ENCODE data around the gene PLEK. TPM values are rescaled to one million over a fixed set of nuclear protein-coding genes. Genes with fewer than 3 reads are reported as not detected.

PLEK gene
- total and polyA plus RNA-seq, 2 donors (not counting 3 experiments of a cell fraction or from before 2014, with no cell fraction given): 0.03 to 0.11 TPM

DNA sequence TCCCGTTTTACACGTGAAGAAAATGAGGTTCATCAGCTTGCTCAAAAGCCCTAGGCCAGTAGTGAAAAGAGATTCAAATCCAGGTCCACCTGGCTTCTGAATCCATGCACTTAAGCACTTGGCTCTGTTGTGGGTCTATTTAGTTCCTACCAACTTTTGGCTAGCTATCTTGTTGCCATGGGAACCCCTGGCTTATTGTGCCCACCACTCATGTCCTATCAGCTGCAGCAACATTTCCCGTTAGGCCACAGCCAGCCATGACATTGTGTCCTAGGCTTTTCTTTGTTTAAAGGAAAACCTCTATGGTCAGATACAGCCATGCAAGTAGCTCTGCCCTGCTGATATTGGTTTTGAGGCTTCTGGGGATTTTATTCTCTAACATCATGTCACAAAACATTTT, 49.8 kb downstream of the PLEK start:
- Histone ChIP-seq H3K4me1 (ENCODE audit: control insufficient read depth, extremely low read depth, insufficient read depth, low read length) (no peaks in the 10 kb centered on the region), H3K4me3 (replicated peaks in 1 of 3; ENCODE audit: insufficient read depth in 1 of 3, low read depth in 1 of 3, low read length in 3 of 3) (no peak overlapping the region), H3K27me3 (ENCODE audit: control insufficient read depth in 2 of 2, insufficient read depth in 2 of 2, low read length in 2 of 2) (peaks cover 0 to 5% of the 10 kb centered on the region in 2 experiments), H3K9me1 (replicated peaks; ENCODE audit: control insufficient read depth, extremely low read depth, insufficient read depth, low read length) (no peaks in the 10 kb centered on the region), H4K20me1 (replicated peaks; ENCODE audit: control insufficient read depth, extremely low read depth, insufficient read depth, low read length) (no peaks in the 10 kb centered on the region), H3K9me3 (replicated peaks; ENCODE audit: control insufficient read depth, insufficient read depth, low read length) (no peaks in the 10 kb centered on the region), H3K27ac (ENCODE audit: insufficient read depth, low read depth, low read length) (no peak overlapping the region), H2AFZ (ENCODE audit: low read depth, low read length) (no peak overlapping the region), H3K36me3 (ENCODE audit: control insufficient read depth in 2 of 2, extremely low read depth in 1 of 2, insufficient read depth in 2 of 2, low read length in 2 of 2) (no peaks in the 10 kb centered on the region), H3K79me2 (ENCODE audit: control insufficient read depth, insufficient read depth, low read length) (no peaks in the 10 kb centered on the region), H3K9ac (replicated peaks; ENCODE audit: extremely low read depth, insufficient read depth, low read length) (no peak overlapping the region), H3K4me2 (ENCODE audit: insufficient read depth, low read length) (no peak overlapping the region)
- CTCF ChIA-PET: interaction anchor here (2.3 kb wide), 1 partner anchor 27 kb away, joined by 8 read pairs; no protein-coding TSS in a partner anchor
- DNase-seq (ENCODE audit: low read depth, low spot score) (no peak), FAIRE-seq (no peak)
- TF ChIP-seq, protein P1, sequence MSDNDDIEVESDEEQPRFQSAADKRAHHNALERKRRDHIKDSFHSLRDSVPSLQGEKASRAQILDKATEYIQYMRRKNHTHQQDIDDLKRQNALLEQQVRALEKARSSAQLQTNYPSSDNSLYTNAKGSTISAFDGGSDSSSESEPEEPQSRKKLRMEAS (IDR thresholded peaks at IDR 0.05; ENCODE audit: insufficient read depth, insufficient read length): no peak
- TF ChIP-seq JUN (IDR thresholded peaks at IDR 0.05; ENCODE audit: borderline replicate concordance, insufficient read depth, insufficient read length, low read depth) (no peak), EZH2 (IDR thresholded peaks at IDR 0.05; ENCODE audit: borderline replicate concordance, low read depth, low read length, severe bottlenecking) (no peak), GATA2 (IDR thresholded peaks at IDR 0.05; ENCODE audit: insufficient read depth, insufficient read length, low read depth, low read length) (no peak), FOS (IDR thresholded peaks at IDR 0.05; ENCODE audit: borderline replicate concordance, insufficient read depth, low read length) (no peak), POLR2A (IDR thresholded peaks at IDR 0.05; ENCODE audit: low read depth, low read length) (no peak)
- POLR2A ChIA-PET: no interaction called here
- intact Hi-C loops (cut with micrococcal nuclease): no loop called here
- no TSS peak for BruUV-seq (replicated peaks)
- dilution Hi-C loops (cut with MboI; ENCODE audit: extremely low pct_ligation_motif_present, low sequenced_read_pairs): no loop called here

DNA sequence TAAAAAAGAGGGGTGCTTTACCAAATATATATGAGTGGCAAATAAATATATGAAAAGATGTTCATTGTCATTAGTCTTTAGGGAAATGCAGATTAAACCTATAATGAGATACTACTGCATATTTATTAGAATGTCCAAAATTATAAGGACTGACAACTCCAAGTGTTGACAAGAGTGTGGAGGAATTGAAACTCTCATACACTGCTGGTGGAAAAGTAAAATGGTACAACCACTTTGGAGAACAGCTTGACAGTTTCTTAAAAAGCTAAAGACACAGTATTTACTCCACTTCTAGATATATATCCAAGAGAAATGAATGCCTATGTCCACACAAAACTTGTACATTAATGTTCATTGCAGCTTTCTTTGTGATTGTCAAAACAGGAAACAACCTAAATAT, 50.4 kb downstream of the PLEK start:
- no peaks in the 10 kb centered on the region for H3K4me1 ChIP-seq (ENCODE audit: control insufficient read depth, extremely low read depth, insufficient read depth, low read length)
- no peaks in the 10 kb centered on the region for H4K20me1 ChIP-seq (replicated peaks; ENCODE audit: control insufficient read depth, extremely low read depth, insufficient read depth, low read length)
- no peaks in the 10 kb centered on the region for H3K9me3 ChIP-seq (replicated peaks; ENCODE audit: control insufficient read depth, insufficient read depth, low read length)
- H3K9me1 ChIP-seq (replicated peaks; ENCODE audit: control insufficient read depth, extremely low read depth, insufficient read depth, low read length): no peaks in the 10 kb centered on the region
- TF ChIP-seq POLR2AphosphoS5 (IDR thresholded peaks at IDR 0.05; ENCODE audit: insufficient read depth, low read depth, low read length): no peak
- TF ChIP-seq, protein P2, sequence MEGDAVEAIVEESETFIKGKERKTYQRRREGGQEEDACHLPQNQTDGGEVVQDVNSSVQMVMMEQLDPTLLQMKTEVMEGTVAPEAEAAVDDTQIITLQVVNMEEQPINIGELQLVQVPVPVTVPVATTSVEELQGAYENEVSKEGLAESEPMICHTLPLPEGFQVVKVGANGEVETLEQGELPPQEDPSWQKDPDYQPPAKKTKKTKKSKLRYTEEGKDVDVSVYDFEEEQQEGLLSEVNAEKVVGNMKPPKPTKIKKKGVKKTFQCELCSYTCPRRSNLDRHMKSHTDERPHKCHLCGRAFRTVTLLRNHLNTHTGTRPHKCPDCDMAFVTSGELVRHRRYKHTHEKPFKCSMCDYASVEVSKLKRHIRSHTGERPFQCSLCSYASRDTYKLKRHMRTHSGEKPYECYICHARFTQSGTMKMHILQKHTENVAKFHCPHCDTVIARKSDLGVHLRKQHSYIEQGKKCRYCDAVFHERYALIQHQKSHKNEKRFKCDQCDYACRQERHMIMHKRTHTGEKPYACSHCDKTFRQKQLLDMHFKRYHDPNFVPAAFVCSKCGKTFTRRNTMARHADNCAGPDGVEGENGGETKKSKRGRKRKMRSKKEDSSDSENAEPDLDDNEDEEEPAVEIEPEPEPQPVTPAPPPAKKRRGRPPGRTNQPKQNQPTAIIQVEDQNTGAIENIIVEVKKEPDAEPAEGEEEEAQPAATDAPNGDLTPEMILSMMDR (IDR thresholded peaks at IDR 0.05; ENCODE audit: extremely low read depth in 1 of 2, insufficient read depth in 1 of 2, low read depth in 1 of 2, low read length in 2 of 2): no peak
- TF ChIP-seq EZH2 (IDR thresholded peaks at IDR 0.05; ENCODE audit: borderline replicate concordance, low read depth, low read length, severe bottlenecking): no peak
- no peak for TF ChIP-seq POLR2A (IDR thresholded peaks at IDR 0.05; ENCODE audit: low read depth, low read length)
- TF ChIP-seq FOS (IDR thresholded peaks at IDR 0.05; ENCODE audit: borderline replicate concordance, insufficient read depth, low read length): no peak
- TF ChIP-seq, protein P1 (IDR thresholded peaks at IDR 0.05; ENCODE audit: insufficient read depth, insufficient read length): no peak
- no peak for TF ChIP-seq MYC (IDR thresholded peaks at IDR 0.05; ENCODE audit: low read depth, low read length)
- TF ChIP-seq JUN (IDR thresholded peaks at IDR 0.05; ENCODE audit: borderline replicate concordance, insufficient read depth, insufficient read length, low read depth): no peak
- ChIA-PET CTCF (interaction anchor here (2.3 kb wide), 1 partner anchor 26 kb away, joined by 8 read pairs; no protein-coding TSS in a partner anchor), POLR2A (no interaction called here)
- no peak overlapping the region for H3K4me3 ChIP-seq (replicated peaks in 1 of 3; ENCODE audit: insufficient read depth in 1 of 3, low read depth in 1 of 3, low read length in 3 of 3)
- intact Hi-C loops (cut with micrococcal nuclease) (no loop called here), dilution Hi-C loops (cut with MboI; ENCODE audit: extremely low pct_ligation_motif_present, low sequenced_read_pairs) (no loop called here)
- H2AFZ ChIP-seq (ENCODE audit: low read depth, low read length): no peak overlapping the region
- no TSS peak for BruUV-seq (replicated peaks)
- H3K79me2 ChIP-seq (ENCODE audit: control insufficient read depth, insufficient read depth, low read length): no peaks in the 10 kb centered on the region
- no peak overlapping the region for H3K27ac ChIP-seq (ENCODE audit: insufficient read depth, low read depth, low read length)
- no peak overlapping the region for H3K4me2 ChIP-seq (ENCODE audit: insufficient read depth, low read length)
- DNase-seq (ENCODE audit: low read depth, low spot score) (no peak), FAIRE-seq (no peak)
- H3K27me3 ChIP-seq (ENCODE audit: control insufficient read depth in 2 of 2, insufficient read depth in 2 of 2, low read length in 2 of 2): peaks cover 0 to 6% of the 10 kb centered on the region in 2 experiments
- no peak overlapping the region for H3K9ac ChIP-seq (replicated peaks; ENCODE audit: extremely low read depth, insufficient read depth, low read length)
- H3K36me3 ChIP-seq (ENCODE audit: control insufficient read depth in 2 of 2, extremely low read depth in 1 of 2, insufficient read depth in 2 of 2, low read length in 2 of 2): no peaks in the 10 kb centered on the region
